Muscle layer of duodenum (tissue), 2 donors: Measurements from ENCODE around the gene CSN1S1.

ENCODE experiments used
- H3K27ac ChIP-seq: one replicate; pipeline ENCODE4 v1.7.0; 2013; ENCODE audit warnings: mild to moderate bottlenecking, low read length
- H3K27me3 ChIP-seq: one replicate; pipeline ENCODE4 v1.7.0; 2013; ENCODE audit warnings: low read depth, mild to moderate bottlenecking, control low read depth, low read length
- H3K36me3 ChIP-seq, 2 donors: one replicate each; pipeline ENCODE4 v1.7.0; 2013; ENCODE audit warnings: low read length in 2 of 2, control low read depth in 1 of 2, mild to moderate bottlenecking in 1 of 2; ENCODE audit not compliant: insufficient read depth in 2 of 2, control insufficient read depth in 1 of 2
- H3K4me1 ChIP-seq, 2 donors: one replicate each; pipeline ENCODE4 v1.7.0; 2013; ENCODE audit warnings: low read length in 2 of 2, mild to moderate bottlenecking in 2 of 2, control low read depth in 1 of 2, moderate library complexity in 1 of 2; ENCODE audit not compliant: insufficient read depth in 2 of 2, control insufficient read depth in 1 of 2
- H3K4me3 ChIP-seq, 2 donors: one replicate each; pipeline ENCODE4 v1.7.0; 2013; ENCODE audit warnings: low read length in 2 of 2, low read depth in 1 of 2, mild to moderate bottlenecking in 1 of 2
- H3K9me3 ChIP-seq, 2 donors: one replicate each; pipeline ENCODE4 v1.7.0; 2013; ENCODE audit warnings: low read length in 2 of 2, control low read depth in 1 of 2, mild to moderate bottlenecking in 1 of 2; ENCODE audit not compliant: control insufficient read depth in 1 of 2
- donor health status: healthy.

CSN1S1 gene

GRCh38 chr4:69930768-69931167 lies at the start of gene CSN1S1:
CSN1S1 (plus strand) TSS chr4:69931068; CDS start chr4:69932556, 1,488 bp downstream.
- no peak within 1 kb of the TSS for H3K27ac ChIP-seq

GRCh38 chr4:69881173-69881773 lies 49.6 kb upstream of the CSN1S1 start:
- Histone ChIP-seq H3K27me3 (no peaks in the 10 kb centered on the region), H3K9me3 (no peaks in the 10 kb centered on the region), H3K36me3 (no peaks in the 10 kb centered on the region)

More at GRCh38 chr4:69930768-69931167, at the start of gene CSN1S1:
- H3K36me3 ChIP-seq, result no peaks in the 10 kb centered on the region
- no peaks in the 10 kb centered on the region for H3K27me3 ChIP-seq
- H3K4me1 ChIP-seq, result no peaks in the 10 kb centered on the region
- H3K9me3 ChIP-seq, result no peaks in the 10 kb centered on the region
- H3K4me3 ChIP-seq, result no peak within 1 kb of the TSS

GRCh38 chr4:69882150-69882549 lies 48.7 kb upstream of the CSN1S1 start:
- no peak overlapping the region for H3K27ac ChIP-seq
- H3K4me1 ChIP-seq, result no peaks in the 10 kb centered on the region
- H3K9me3 ChIP-seq, result no peaks in the 10 kb centered on the region
- H3K27me3 ChIP-seq, result no peaks in the 10 kb centered on the region
- no peak overlapping the region for H3K4me3 ChIP-seq
- H3K36me3 ChIP-seq, result no peaks in the 10 kb centered on the region

More at GRCh38 chr4:69881173-69881773, 49.6 kb upstream of the CSN1S1 start:
- H3K27ac ChIP-seq, result no peak overlapping the region
- H3K4me1 ChIP-seq, result no peaks in the 10 kb centered on the region
- H3K4me3 ChIP-seq, result no peak overlapping the region

- no peaks in the 10 kb centered on the region for H3K4me1 ChIP-seq
- H3K27ac ChIP-seq, result no peak overlapping the region
- H3K36me3 ChIP-seq, result no peaks in the 10 kb centered on the region
- no peaks in the 10 kb centered on the region for H3K9me3 ChIP-seq
- H3K4me3 ChIP-seq, result no peak overlapping the region
- no peaks in the 10 kb centered on the region for H3K27me3 ChIP-seq
Observed at GRCh38 chr4:69888336-69888735, 42.5 kb upstream of the CSN1S1 start.

- H3K36me3 ChIP-seq, result no peaks in the 10 kb centered on the region
- H3K4me1 ChIP-seq, result no peaks in the 10 kb centered on the region
Observed at GRCh38 chr4:69894186-69894585, 36.7 kb upstream of the CSN1S1 start.

GRCh38 chr4:69894721-69895120 lies 36.1 kb upstream of the CSN1S1 start:
- no peaks in the 10 kb centered on the region for H3K4me1 ChIP-seq
- H3K4me3 ChIP-seq, result no peak overlapping the region
- no peaks in the 10 kb centered on the region for H3K9me3 ChIP-seq
- H3K27ac ChIP-seq, result no peak overlapping the region
- H3K27me3 ChIP-seq, result no peaks in the 10 kb centered on the region
- H3K36me3 ChIP-seq, result no peaks in the 10 kb centered on the region

More at GRCh38 chr4:69894186-69894585, 36.7 kb upstream of the CSN1S1 start:
- no peaks in the 10 kb centered on the region for H3K27me3 ChIP-seq
- H3K9me3 ChIP-seq, result no peaks in the 10 kb centered on the region
- H3K4me3 ChIP-seq, result no peak overlapping the region
- H3K27ac ChIP-seq, result no peak overlapping the region

GRCh38 chr4:69896530-69897116 lies 34.2 kb upstream of the CSN1S1 start:
- Histone ChIP-seq H3K4me3 (no peak overlapping the region), H3K36me3 (no peaks in the 10 kb centered on the region), H3K27ac (no peak overlapping the region), H3K27me3 (no peaks in the 10 kb centered on the region), H3K9me3 (no peaks in the 10 kb centered on the region), H3K4me1 (no peaks in the 10 kb centered on the region)

- Histone ChIP-seq H3K36me3 (no peaks in the 10 kb centered on the region), H3K9me3 (no peaks in the 10 kb centered on the region), H3K27ac (no peak overlapping the region), H3K27me3 (no peaks in the 10 kb centered on the region), H3K4me3 (no peak overlapping the region), H3K4me1 (no peaks in the 10 kb centered on the region)
Observed at GRCh38 chr4:69907151-69907550, 23.7 kb upstream of the CSN1S1 start.

GRCh38 chr4:69909195-69909594 lies 21.7 kb upstream of the CSN1S1 start:
- H3K27ac ChIP-seq, result no peak overlapping the region
- H3K36me3 ChIP-seq, result no peaks in the 10 kb centered on the region
- no peaks in the 10 kb centered on the region for H3K9me3 ChIP-seq
- H3K4me3 ChIP-seq, result no peak overlapping the region
- no peaks in the 10 kb centered on the region for H3K27me3 ChIP-seq
- H3K4me1 ChIP-seq, result no peaks in the 10 kb centered on the region

- Histone ChIP-seq H3K36me3 (no peaks in the 10 kb centered on the region), H3K4me1 (no peaks in the 10 kb centered on the region), H3K4me3 (no peak overlapping the region), H3K27ac (no peak overlapping the region), H3K9me3 (no peaks in the 10 kb centered on the region), H3K27me3 (no peaks in the 10 kb centered on the region)
Observed at GRCh38 chr4:69910016-69910782, 20.7 kb upstream of the CSN1S1 start.

GRCh38 chr4:69920874-69921273 lies 10.0 kb upstream of the CSN1S1 start:
- Histone ChIP-seq H3K27ac (no peak overlapping the region), H3K4me1 (no peaks in the 10 kb centered on the region), H3K9me3 (no peaks in the 10 kb centered on the region), H3K4me3 (no peak overlapping the region), H3K36me3 (no peaks in the 10 kb centered on the region), H3K27me3 (no peaks in the 10 kb centered on the region)
